DOHH2 (cell line): Measurements from ENCODE around the gene PRKCG.

ENCODE experiments used
- H3F3A ChIP-seq: fragments of 200-600 bp; sonication (generic), shearing (Covaris generic); 2 replicates; pipeline ENCODE4 v1.6.0; 2016; ENCODE audit warnings: antibody characterized with exemption, mild to moderate bottlenecking; ENCODE audit not compliant: control insufficient read depth, insufficient read depth
- H3K27ac ChIP-seq: fragments of 200-600 bp; sonication (generic); 2 replicates; pipeline ENCODE4 v1.5.1; 2014; ENCODE audit warnings: low read depth, mild to moderate bottlenecking, low read length, moderate library complexity
- H3K27me3 ChIP-seq: fragments of 200-600 bp; sonication (generic); 2 replicates; pipeline ENCODE4 v1.6.1; 2014; ENCODE audit warnings: mild to moderate bottlenecking, low read length, mixed read lengths; ENCODE audit not compliant: control insufficient read depth
- H3K36me3 ChIP-seq: fragments of 200-600 bp; sonication (generic); 2 replicates; pipeline ENCODE4 v1.6.1; 2014; ENCODE audit warnings: mild to moderate bottlenecking, low read length, moderate library complexity, mixed read lengths; ENCODE audit not compliant: control insufficient read depth
- H3K4me1 ChIP-seq: fragments of 200-600 bp; sonication (generic); 2 replicates; pipeline ENCODE4 v1.6.1; 2014; ENCODE audit warnings: mild to moderate bottlenecking, low read length, mixed read lengths; ENCODE audit not compliant: control insufficient read depth
- H3K4me2 ChIP-seq: fragments of 200-600 bp; sonication (generic); 2 replicates; pipeline ENCODE4 v1.6.0; 2014; ENCODE audit warnings: mild to moderate bottlenecking, low read length, moderate library complexity
- H3K4me3 ChIP-seq: fragments of 200-600 bp; sonication (generic); 2 replicates; pipeline ENCODE4 v1.5.1; 2014; ENCODE audit warnings: mild to moderate bottlenecking, low read length, mixed read lengths
- H3K79me2 ChIP-seq: fragments of 200-600 bp; sonication (generic); 2 replicates; pipeline ENCODE4 v1.6.1; 2014; ENCODE audit warnings: mild to moderate bottlenecking, low read length, mixed read lengths; ENCODE audit not compliant: control insufficient read depth
- H3K9me2 ChIP-seq: fragments of 200-600 bp; sonication (generic); replicated peaks from 2 replicates; pipeline ENCODE4 v1.6.1; 2014; ENCODE audit warnings: mild to moderate bottlenecking, low read length, mixed read lengths; ENCODE audit not compliant: control insufficient read depth
- H3K9me3 ChIP-seq: fragments of 200-600 bp; sonication (generic); 2 replicates; pipeline ENCODE4 v1.6.1; 2014; ENCODE audit warnings: antibody characterized with exemption, low read length, mixed read lengths; ENCODE audit not compliant: control insufficient read depth, insufficient read depth
- H4K20me1 ChIP-seq: fragments of 200-600 bp; sonication (generic); 2 replicates; pipeline ENCODE4 v1.6.0; 2014; ENCODE audit warnings: low read depth, mild to moderate bottlenecking, antibody characterized with exemption, low read length, moderate library complexity; ENCODE audit not compliant: control insufficient read depth, insufficient read depth
- CTCF ChIP-seq: fragments of 200-600 bp; sonication (generic); IDR thresholded peaks from one replicate; pipeline ENCODE4 v1.5.1; 2014; ENCODE audit warnings: antibody characterized with exemption, mild to moderate bottlenecking, low read depth, low read length; ENCODE audit not compliant: poor library complexity, severe bottlenecking
- EZH2phosphoT487 ChIP-seq: fragments of 200-600 bp; sonication (generic); IDR thresholded peaks from 2 replicates; pipeline ENCODE4 v1.6.1; 2017; ENCODE audit warnings: borderline replicate concordance, mild to moderate bottlenecking, antibody characterized with exemption, low read length, moderate library complexity, mixed read lengths

The PRKCG gene

GRCh38 chr19:53872762-53873161, 9.2 kb upstream of the PRKCG start:
- peaks cover 29% of the 10 kb centered on the region for H3K4me1 ChIP-seq
- no peaks in the 10 kb centered on the region for H3K36me3 ChIP-seq
- H3K79me2 ChIP-seq, result no peaks in the 10 kb centered on the region
- H3K9me3 ChIP-seq, result no peaks in the 10 kb centered on the region
- TF ChIP-seq EZH2phosphoT487, result no peak
- no peak for TF ChIP-seq CTCF
- H3F3A ChIP-seq, result no peaks in the 10 kb centered on the region
- H3K27me3 ChIP-seq, result peaks cover 14% of the 10 kb centered on the region
- H3K27ac ChIP-seq, result no peak overlapping the region
- H3K9me2 ChIP-seq, result no peaks in the 10 kb centered on the region
- no peak overlapping the region for H3K4me2 ChIP-seq
- H3K4me3 ChIP-seq, result no peak overlapping the region
- H4K20me1 ChIP-seq, result no peaks in the 10 kb centered on the region

- Histone ChIP-seq H4K20me1 (no peaks in the 10 kb centered on the region), H3K4me2 (no peak overlapping the region), H3F3A (no peaks in the 10 kb centered on the region), H3K4me3 (no peak overlapping the region), H3K79me2 (no peaks in the 10 kb centered on the region), H3K9me3 (no peaks in the 10 kb centered on the region), H3K36me3 (no peaks in the 10 kb centered on the region), H3K27ac (no peak overlapping the region), H3K9me2 (no peaks in the 10 kb centered on the region), H3K4me1 (peaks cover 16% of the 10 kb centered on the region), H3K27me3 (peaks cover 2% of the 10 kb centered on the region)
- no peak for TF ChIP-seq EZH2phosphoT487
- TF ChIP-seq CTCF, result no peak
These were observed 8.0 kb upstream of the PRKCG start for GRCh38 chr19:53873773-53874605.

GRCh38 chr19:53874606-53874990, 7.4 kb upstream of the PRKCG start:
- H3K4me3 ChIP-seq, result no peak overlapping the region
- peaks cover 10% of the 10 kb centered on the region for H3K4me1 ChIP-seq
- H3K27ac ChIP-seq, result no peak overlapping the region
- no peaks in the 10 kb centered on the region for H3K27me3 ChIP-seq
- no peak overlapping the region for H3K4me2 ChIP-seq
- no peaks in the 10 kb centered on the region for H3K9me3 ChIP-seq
- no peaks in the 10 kb centered on the region for H3K36me3 ChIP-seq
- H3K79me2 ChIP-seq, result no peaks in the 10 kb centered on the region
- no peaks in the 10 kb centered on the region for H3K9me2 ChIP-seq
- no peaks in the 10 kb centered on the region for H3F3A ChIP-seq
- TF ChIP-seq CTCF (no peak), EZH2phosphoT487 (no peak)
- H4K20me1 ChIP-seq, result no peaks in the 10 kb centered on the region
